HepG2 (cell line): ENCODE data around the gene TKTL1. TPM values are rescaled to one million over a fixed set of nuclear protein-coding genes. Genes with fewer than 3 reads are reported as not detected.

Experiments
- ATAC-seq: fragments of 200-7000 bp; cut with Tn5 transposase; 3 replicates; pipeline ENCODE4 v1.9.1; 2020; ENCODE audit warnings: mild to moderate bottlenecking, moderate library complexity
- BruUV-seq: library from RNA; stranded (reverse); fragments of 400-500 nt; replicated peaks from 2 replicates; lab custom pipeline; 2021; lab: Mats Ljungman, UMichigan
- CTCF ChIA-PET: fragments of 300-600 bp; formaldehyde crosslinking; extraction: SDS; loops from one replicate; lab custom pipeline; 2021; ENCODE audit warnings: low total read pairs, inconsistent platforms, low intra/inter-chr PET ratio; lab: Yijun Ruan, JAX
- POLR2A ChIA-PET: fragments of 350-600 bp; sonication (Branson Sonifier 250); formaldehyde crosslinking; loops from one replicate; lab custom pipeline; 2020; ENCODE audit warnings: antibody characterized with exemption, inconsistent platforms; lab: Yijun Ruan, JAX
- DNase-seq: peaks from one replicate; pipeline ENCODE4 v3.0.0-alpha.2; 2015; ENCODE audit warnings: low spot score
- FAIRE-seq: peaks from 3 replicates; lab custom pipeline; 2011; peaks lifted over from hg19 to GRCh38; lab: Jason Lieb, UNC
- H2AFZ ChIP-seq: one replicate; pipeline ENCODE4 v1.6.1; 2011; ENCODE audit warnings: low read length, inconsistent platforms
- H3K27ac ChIP-seq: fragments of 300-600 bp; 3 replicates; pipeline ENCODE4 v1.8.0; 2011; ENCODE audit warnings: mixed run types, mild to moderate bottlenecking, mixed read lengths, low read length, inconsistent platforms; ENCODE audit not compliant: insufficient read depth; ENCODE audit errors: extremely low read length
- H3K27me3 ChIP-seq, 2 experiments: fragments of 200-600 bp in 1 of 2; 2 replicates in 1 of 2; 3 replicates in 1 of 2; pipeline versions ENCODE4 v1.6.0 to v1.8.0; 2011; ENCODE audit warnings: low read length in 2 of 2, mild to moderate bottlenecking in 2 of 2, moderate library complexity in 2 of 2, inconsistent platforms in 1 of 2; ENCODE audit not compliant: insufficient read depth in 2 of 2, control insufficient read depth in 1 of 2
- H3K36me3 ChIP-seq, 2 experiments: fragments of 200-600 bp in 1 of 2; replicated peaks in 1 of 2; 2 replicates in 1 of 2; 3 replicates in 1 of 2; pipeline versions ENCODE4 v1.5.1 to v1.8.0; 2011; ENCODE audit warnings: low read length in 2 of 2, inconsistent platforms in 1 of 2; ENCODE audit not compliant: insufficient read depth in 2 of 2, control insufficient read depth in 1 of 2
- H3K4me1 ChIP-seq: 2 replicates; pipeline ENCODE4 v1.5.1; 2012; ENCODE audit warnings: low read length, inconsistent platforms; ENCODE audit not compliant: insufficient read depth
- H3K4me2 ChIP-seq: 2 replicates; pipeline ENCODE4 v1.6.0; 2011; ENCODE audit warnings: low read depth, low read length, inconsistent platforms
- H3K4me3 ChIP-seq, 3 experiments: fragments of 200-600 bp in 1 of 3; sonication (generic), shearing (Covaris generic) in 1 of 3; replicated peaks in 1 of 3; 2 replicates each; pipeline ENCODE4 v1.5.1; 2011 to 2016; ENCODE audit warnings: low read length in 3 of 3, inconsistent platforms in 2 of 3, low read depth in 2 of 3, mild to moderate bottlenecking in 2 of 3, control low read depth in 1 of 3, mixed read lengths in 1 of 3; ENCODE audit not compliant: insufficient read depth in 1 of 3
- H3K79me2 ChIP-seq: one replicate; pipeline ENCODE4 v1.6.1; 2011; ENCODE audit warnings: low read length, inconsistent platforms; ENCODE audit not compliant: insufficient read depth
- H3K9ac ChIP-seq: 2 replicates; pipeline ENCODE4 v1.6.0; 2011; ENCODE audit warnings: mild to moderate bottlenecking, low read depth, low read length, inconsistent platforms; ENCODE audit not compliant: insufficient read depth
- H3K9me3 ChIP-seq: 2 replicates; pipeline ENCODE4 v1.5.1; 2012; ENCODE audit warnings: mild to moderate bottlenecking, low read length
- H4K20me1 ChIP-seq: 2 replicates; pipeline ENCODE4 v1.6.0; 2011; ENCODE audit warnings: inconsistent platforms, mild to moderate bottlenecking, low read length, moderate library complexity; ENCODE audit not compliant: insufficient read depth
- MXD1 ChIP-seq: sonication (generic); formaldehyde crosslinking; IDR thresholded peaks from 2 replicates; pipeline ENCODE4 v1.4.0; 2020; ENCODE audit warnings: mild to moderate bottlenecking, missing genetic modification reagents
- RAD21 ChIP-seq: fragments of 450-650 bp; formaldehyde crosslinking; IDR thresholded peaks from 2 replicates; pipeline ENCODE4 v1.5.0; 2020; ENCODE audit warnings: mild to moderate bottlenecking
- SCMH1 ChIP-seq: sonication (generic); formaldehyde crosslinking; IDR thresholded peaks from 2 replicates; pipeline ENCODE4 v1.9.0; 2021; ENCODE audit warnings: missing genetic modification reagents, mild to moderate bottlenecking, borderline replicate concordance
- SRF ChIP-seq: IDR thresholded peaks from 2 replicates; pipeline ENCODE4 v1.6.1; 2011; ENCODE audit warnings: mild to moderate bottlenecking, low read depth, low read length, moderate library complexity
- SYNCRIP ChIP-seq: fragments of 200-400 bp; formaldehyde crosslinking; IDR thresholded peaks from 2 replicates; pipeline ENCODE4 v1.6.1; 2018; ENCODE audit warnings: mild to moderate bottlenecking, low read depth, low read length; ENCODE audit not compliant: insufficient read depth
- TAF1 ChIP-seq: sonication (generic); formaldehyde crosslinking; IDR thresholded peaks from 2 replicates; pipeline ENCODE4 v1.4.0; 2020; ENCODE audit warnings: missing genetic modification reagents
- ZFP82 ChIP-seq: sonication (generic); formaldehyde crosslinking; IDR thresholded peaks from 2 replicates; pipeline ENCODE4 v1.5.1; 2020; ENCODE audit warnings: mild to moderate bottlenecking, missing genetic modification reagents, borderline replicate concordance
- ZNF772 ChIP-seq: sonication (generic); formaldehyde crosslinking; IDR thresholded peaks from 2 replicates; pipeline ENCODE4 v1.5.0; 2020; ENCODE audit warnings: mild to moderate bottlenecking, missing genetic modification reagents
- WGBS: methylation state at CpG from one replicate; pipeline ENCODE4 v1.1.6; 2017; ENCODE audit warnings: low lambda C conversion rate; 5-methylcytosine and 5-hydroxymethylcytosine counted together
- in situ Hi-C: cut with HindIII; loops from 2 replicates; pipeline ENCODE4 v1.10.0; 2017; ENCODE audit warnings: low pct_unique_long_range_greater_than_20kb; ENCODE audit not compliant: extremely low pct_ligation_motif_present
- intact Hi-C: fragments of 100-400 bp; cut with micrococcal nuclease; formaldehyde crosslinking; loops from one replicate; pipeline ENCODE4 v1.10.0; 2022; ENCODE audit not compliant: unreplicated experiment
- polyA plus RNA-seq, 8 experiments: library from polyadenylated mRNA; depleted of rRNA in 3 of 8; stranded (reverse) in 7 of 8; unstranded in 1 of 8; fragments of >200 nt; fragmentation: Illumina TruSeq in 4 of 8; extraction: Trizol in 4 of 8; gene quantifications; 2 replicates each; pipeline versions ENCODE4 v1.2.1 to v1.2.3, GENCODE V29; 2011 to 2016; ENCODE audit warnings: low read depth in 4 of 8, missing spikeins in 1 of 8, mixed read lengths in 1 of 8; ENCODE audit not compliant: insufficient read depth in 1 of 8
- total RNA-seq, 5 experiments: library from RNA; depleted of rRNA; stranded (reverse); fragments of >200 nt; fragmentation: Illumina TruSeq; extraction: Trizol; gene quantifications; 2 replicates each; pipeline ENCODE4 v1.2.3, GENCODE V29; 2016; ENCODE audit warnings: low read depth in 1 of 5
- TF ChIP-seq, protein P1 (sequence below): sonication (generic); formaldehyde crosslinking; IDR thresholded peaks from 2 replicates; pipeline ENCODE4 v1.4.0; 2020; ENCODE audit warnings: mild to moderate bottlenecking, missing genetic modification reagents
- TF ChIP-seq, protein P2 (sequence below): sonication (generic); formaldehyde crosslinking; IDR thresholded peaks from 2 replicates; pipeline ENCODE4 v1.5.0; 2020; ENCODE audit warnings: mild to moderate bottlenecking, missing genetic modification reagents, borderline replicate concordance

TKTL1 gene
- total and polyA plus RNA-seq, 2 of the 13 experiments (the other 11 are each of a cell fraction or from before 2014, with no cell fraction given): not detected

DNA sequence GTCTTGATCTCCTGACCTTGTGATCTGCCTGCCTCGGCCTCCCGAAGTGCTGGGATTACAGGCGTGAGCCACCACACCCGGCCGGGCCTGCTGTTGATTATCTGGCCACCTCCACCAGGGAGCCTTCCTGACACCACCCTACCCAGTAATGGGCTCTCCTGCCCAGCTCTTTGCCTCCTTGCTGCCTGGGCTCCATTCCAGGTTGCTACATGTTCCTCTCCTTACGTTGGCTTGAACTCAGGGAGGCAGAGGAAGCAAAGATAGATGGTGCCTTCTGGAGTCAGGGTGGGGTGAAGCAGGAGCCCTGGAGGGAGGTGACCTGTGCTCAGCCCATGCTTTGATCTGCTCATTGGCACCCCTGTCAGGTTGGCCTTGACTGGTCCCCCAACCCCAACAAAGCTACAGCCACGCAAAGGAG lies 52.5 kb downstream of the TKTL1 start:
- ChIA-PET CTCF (no interaction called here), POLR2A (interaction anchor here (1.3 to 1.9 kb wide), 2 partner anchors 21 to 50 kb away, joined by 4 to 5 read pairs; partner anchors contain the start of gene RPL10)
- intact Hi-C loops (no loop called here), in situ Hi-C loops (no loop called here)
- DNase-seq (no peak), FAIRE-seq (no peak), ATAC-seq (no peak)
- no peak overlapping the region for H3K4me3 ChIP-seq
- TF ChIP-seq, protein P1, sequence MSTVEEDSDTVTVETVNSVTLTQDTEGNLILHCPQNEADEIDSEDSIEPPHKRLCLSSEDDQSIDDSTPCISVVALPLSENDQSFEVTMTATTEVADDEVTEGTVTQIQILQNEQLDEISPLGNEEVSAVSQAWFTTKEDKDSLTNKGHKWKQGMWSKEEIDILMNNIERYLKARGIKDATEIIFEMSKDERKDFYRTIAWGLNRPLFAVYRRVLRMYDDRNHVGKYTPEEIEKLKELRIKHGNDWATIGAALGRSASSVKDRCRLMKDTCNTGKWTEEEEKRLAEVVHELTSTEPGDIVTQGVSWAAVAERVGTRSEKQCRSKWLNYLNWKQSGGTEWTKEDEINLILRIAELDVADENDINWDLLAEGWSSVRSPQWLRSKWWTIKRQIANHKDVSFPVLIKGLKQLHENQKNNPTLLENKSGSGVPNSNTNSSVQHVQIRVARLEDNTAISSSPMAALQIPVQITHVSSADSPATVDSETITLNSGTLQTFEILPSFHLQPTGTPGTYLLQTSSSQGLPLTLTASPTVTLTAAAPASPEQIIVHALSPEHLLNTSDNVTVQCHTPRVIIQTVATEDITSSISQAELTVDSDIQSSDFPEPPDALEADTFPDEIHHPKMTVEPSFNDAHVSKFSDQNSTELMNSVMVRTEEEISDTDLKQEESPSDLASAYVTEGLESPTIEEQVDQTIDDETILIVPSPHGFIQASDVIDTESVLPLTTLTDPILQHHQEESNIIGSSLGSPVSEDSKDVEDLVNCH (CRISPR knock-in tag): no peak
- TF ChIP-seq, protein P2, sequence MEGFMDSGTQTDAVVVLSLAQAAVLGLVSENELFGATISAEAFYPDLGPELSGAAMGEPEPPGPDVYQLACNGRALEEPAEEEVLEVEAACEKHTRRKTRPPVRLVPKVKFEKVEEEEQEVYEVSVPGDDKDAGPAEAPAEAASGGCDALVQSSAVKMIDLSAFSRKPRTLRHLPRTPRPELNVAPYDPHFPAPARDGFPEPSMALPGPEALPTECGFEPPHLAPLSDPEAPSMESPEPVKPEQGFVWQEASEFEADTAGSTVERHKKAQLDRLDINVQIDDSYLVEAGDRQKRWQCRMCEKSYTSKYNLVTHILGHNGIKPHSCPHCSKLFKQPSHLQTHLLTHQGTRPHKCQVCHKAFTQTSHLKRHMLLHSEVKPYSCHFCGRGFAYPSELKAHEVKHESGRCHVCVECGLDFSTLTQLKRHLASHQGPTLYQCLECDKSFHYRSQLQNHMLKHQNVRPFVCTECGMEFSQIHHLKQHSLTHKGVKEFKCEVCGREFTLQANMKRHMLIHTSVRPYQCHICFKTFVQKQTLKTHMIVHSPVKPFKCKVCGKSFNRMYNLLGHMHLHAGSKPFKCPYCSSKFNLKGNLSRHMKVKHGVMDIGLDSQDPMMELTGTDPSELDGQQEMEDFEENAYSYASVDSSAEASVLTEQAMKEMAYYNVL (CRISPR knock-in tag): no peak
- TF ChIP-seq RAD21 (CRISPR knock-in tag): no peak
- TF ChIP-seq SRF: no peak
- no peak for TF ChIP-seq ZNF772 (CRISPR knock-in tag)
- no peak for TF ChIP-seq SYNCRIP
- TF ChIP-seq TAF1 (CRISPR knock-in tag): no peak
- TF ChIP-seq SCMH1 (CRISPR knock-in tag): no peak
- TF ChIP-seq ZFP82 (CRISPR knock-in tag): no peak
- TF ChIP-seq MXD1 (CRISPR knock-in tag): no peak
- H3K79me2 ChIP-seq: no peaks in the 10 kb centered on the region
- no peak overlapping the region for H3K9ac ChIP-seq
- 73% methylated on average over 2 of the region's 7 CpGs for WGBS
- peaks cover 6 to 23% of the 10 kb centered on the region in 2 experiments; a peak in 3 of 5 replicates for H3K36me3 ChIP-seq
- no peaks in the 10 kb centered on the region for H3K27me3 ChIP-seq
- H3K4me2 ChIP-seq: no peak overlapping the region
- H4K20me1 ChIP-seq: no peaks in the 10 kb centered on the region
- no peak overlapping the region for H2AFZ ChIP-seq
- BruUV-seq: no TSS peak
- no peaks in the 10 kb centered on the region for H3K9me3 ChIP-seq
- H3K4me1 ChIP-seq: peaks cover 5% of the 10 kb centered on the region; the same call in 1 of the 2 replicates
- no peak overlapping the region for H3K27ac ChIP-seq
